ENCODE data around the gene NKAIN2. TPM values are rescaled to one million over a fixed set of nuclear protein-coding genes. Genes with fewer than 3 reads are reported as not detected.

Gene NKAIN2
- total RNA-seq, 1 experiment from 2014 or later = 2.7 TPM

GRCh38 chr6:124148236-124148957 is 344.7 kb downstream of the NKAIN2 start:
- no peaks in the 10 kb centered on the region for H3K27me3 Mint-ChIP-seq (ENCODE audit: insufficient read depth, unreplicated experiment)
- H3K36me3 Mint-ChIP-seq (ENCODE audit: insufficient read depth, unreplicated experiment) = no peaks in the 10 kb centered on the region
- CTCF ChIA-PET = interaction anchor here (0.7 kb wide), 1 partner anchor 222 kb away, joined by 3 read pairs; no protein-coding TSS in a partner anchor

GRCh38 chr6:124149646-124150045 is 346.0 kb downstream of the NKAIN2 start:
- POLR2A ChIA-PET = no interaction called here
- CTCF ChIA-PET = no interaction called here
- H3K36me3 Mint-ChIP-seq (ENCODE audit: insufficient read depth, unreplicated experiment) = no peaks in the 10 kb centered on the region
- H3K27me3 Mint-ChIP-seq (ENCODE audit: insufficient read depth, unreplicated experiment) = no peaks in the 10 kb centered on the region
- no peak for TF ChIP-seq CTCF (IDR thresholded peaks at IDR 0.05; ENCODE audit: unreplicated experiment)
- H3K4me3 Mint-ChIP-seq (ENCODE audit: unreplicated experiment) = no peak overlapping the region
- no TSS peak for BruUV-seq (replicated peaks)
- no peak for DNase-seq (ENCODE audit: unreplicated experiment)
- H3K27ac Mint-ChIP-seq (ENCODE audit: low read depth, unreplicated experiment) = no peak overlapping the region
- no peaks in the 10 kb centered on the region for H3K9me3 Mint-ChIP-seq (ENCODE audit: unreplicated experiment)
- intact Hi-C loops (cut with micrococcal nuclease) = no loop called here
- no peaks in the 10 kb centered on the region for H3K4me1 Mint-ChIP-seq (ENCODE audit: insufficient read depth, unreplicated experiment)

More at GRCh38 chr6:124148236-124148957, 344.7 kb downstream of the NKAIN2 start:
- H3K27ac Mint-ChIP-seq (ENCODE audit: low read depth, unreplicated experiment) = no peak overlapping the region
- intact Hi-C loops (cut with micrococcal nuclease) = no loop called here
- TF ChIP-seq CTCF (IDR thresholded peaks at IDR 0.05; ENCODE audit: unreplicated experiment) = no peak
- no peak for DNase-seq (ENCODE audit: unreplicated experiment)
- no peaks in the 10 kb centered on the region for H3K9me3 Mint-ChIP-seq (ENCODE audit: unreplicated experiment)
- POLR2A ChIA-PET = interaction anchor here (0.8 kb wide), 1 partner anchor 31 kb away, joined by 3 read pairs; no protein-coding TSS in a partner anchor
- no peak overlapping the region for H3K4me3 Mint-ChIP-seq (ENCODE audit: unreplicated experiment)
- H3K4me1 Mint-ChIP-seq (ENCODE audit: insufficient read depth, unreplicated experiment) = no peaks in the 10 kb centered on the region
- no TSS peak for BruUV-seq (replicated peaks)

GRCh38 chr6:124158024-124158423 is 354.4 kb downstream of the NKAIN2 start:
- CTCF ChIA-PET = no interaction called here
- Mint-ChIP-seq H3K27me3 (ENCODE audit: insufficient read depth, unreplicated experiment) (no peaks in the 10 kb centered on the region), H3K4me1 (ENCODE audit: insufficient read depth, unreplicated experiment) (peaks cover 5% of the 10 kb centered on the region), H3K36me3 (ENCODE audit: insufficient read depth, unreplicated experiment) (no peaks in the 10 kb centered on the region), H3K27ac (ENCODE audit: low read depth, unreplicated experiment) (no peak overlapping the region), H3K9me3 (ENCODE audit: unreplicated experiment) (peaks cover 12% of the 10 kb centered on the region), H3K4me3 (ENCODE audit: unreplicated experiment) (no peak overlapping the region)
- BruUV-seq (replicated peaks) = no TSS peak
- no peak for TF ChIP-seq CTCF (IDR thresholded peaks at IDR 0.05; ENCODE audit: unreplicated experiment)
- intact Hi-C loops (cut with micrococcal nuclease) = no loop called here
- no peak for DNase-seq (ENCODE audit: unreplicated experiment)
- POLR2A ChIA-PET = interaction anchor here (0.6 to 1.0 kb wide), 2 partner anchors 45 to 88 kb away, joined by 3 read pairs; no protein-coding TSS in a partner anchor

- H3K36me3 Mint-ChIP-seq (ENCODE audit: insufficient read depth, unreplicated experiment) = no peaks in the 10 kb centered on the region
These were observed 360.0 kb downstream of the NKAIN2 start for GRCh38 chr6:124163676-124164075.

More at GRCh38 chr6:124163676-124164075, 360.0 kb downstream of the NKAIN2 start:
- intact Hi-C loops (cut with micrococcal nuclease) = no loop called here
- ChIA-PET POLR2A (no interaction called here), CTCF (no interaction called here)
- H3K27me3 Mint-ChIP-seq (ENCODE audit: insufficient read depth, unreplicated experiment) = no peaks in the 10 kb centered on the region
- BruUV-seq (replicated peaks) = no TSS peak
- no peaks in the 10 kb centered on the region for H3K9me3 Mint-ChIP-seq (ENCODE audit: unreplicated experiment)
- H3K27ac Mint-ChIP-seq (ENCODE audit: low read depth, unreplicated experiment) = no peak overlapping the region
- no peak for DNase-seq (ENCODE audit: unreplicated experiment)
- no peak overlapping the region for H3K4me3 Mint-ChIP-seq (ENCODE audit: unreplicated experiment)
- H3K4me1 Mint-ChIP-seq (ENCODE audit: insufficient read depth, unreplicated experiment) = no peaks in the 10 kb centered on the region
- TF ChIP-seq CTCF (IDR thresholded peaks at IDR 0.05; ENCODE audit: unreplicated experiment) = no peak
